Stimulated activated CD4-positive, alpha-beta T cell treated with anti-CD3 and anti-CD28 coated beads, Interleukin-15, amount 100 ng/mL, for 1 hour (primary cell): ENCODE results near the gene DYNC1I1.

Source experiments
- DNase-seq, 2 donors: peaks; one replicate each; pipeline ENCODE4 v3.0.0-alpha.2; 2020; ENCODE audit warnings: low read depth in 1 of 2, low spot score in 1 of 2

Gene DYNC1I1

GRCh38 chr7:96016056-96016586 lies 243.8 kb downstream of the DYNC1I1 start:
- DNase-seq, result no peak

- DNase-seq, result no peak
Observed at GRCh38 chr7:96016735-96017134, 244.4 kb downstream of the DYNC1I1 start.

- DNase-seq, result no peak
Observed at GRCh38 chr7:96017877-96018276, 245.5 kb downstream of the DYNC1I1 start.

- DNase-seq, result no peak
Observed at GRCh38 chr7:96021568-96021967, 249.2 kb downstream of the DYNC1I1 start.

- no peak for DNase-seq
Observed at GRCh38 chr7:96023387-96023786, 251.0 kb downstream of the DYNC1I1 start.

- no peak for DNase-seq
Observed at GRCh38 chr7:96026010-96026409, 253.7 kb downstream of the DYNC1I1 start.

- no peak for DNase-seq
Observed at GRCh38 chr7:96026611-96027010, 254.3 kb downstream of the DYNC1I1 start.

GRCh38 chr7:96028729-96029128 lies 256.4 kb downstream of the DYNC1I1 start:
- DNase-seq, result no peak

- DNase-seq, result no peak
Observed at GRCh38 chr7:96033009-96033598, 260.8 kb downstream of the DYNC1I1 start.

- DNase-seq, result no peak
Observed at GRCh38 chr7:96034940-96035727, 262.8 kb downstream of the DYNC1I1 start.

- DNase-seq, result no peak
Observed at GRCh38 chr7:96040250-96040772, 268.0 kb downstream of the DYNC1I1 start.

- DNase-seq, result no peak
Observed at GRCh38 chr7:96041171-96041570, 268.8 kb downstream of the DYNC1I1 start.

- no peak for DNase-seq
Observed at GRCh38 chr7:96045181-96045580, 272.8 kb downstream of the DYNC1I1 start.

GRCh38 chr7:96045919-96046318 lies 273.6 kb downstream of the DYNC1I1 start:
- DNase-seq, result no peak

- DNase-seq, result no peak
Observed at GRCh38 chr7:96052289-96052688, 279.9 kb downstream of the DYNC1I1 start.

GRCh38 chr7:96052860-96053470 lies 280.6 kb downstream of the DYNC1I1 start:
- DNase-seq, result no peak

GRCh38 chr7:96055717-96056116 lies 283.4 kb downstream of the DYNC1I1 start:
- DNase-seq, result no peak

- DNase-seq, result no peak
Observed at GRCh38 chr7:96059075-96059474, 286.7 kb downstream of the DYNC1I1 start.

GRCh38 chr7:96061009-96061408 lies 288.7 kb downstream of the DYNC1I1 start:
- no peak for DNase-seq

GRCh38 chr7:96061844-96062243 lies 289.5 kb downstream of the DYNC1I1 start:
- no peak for DNase-seq

GRCh38 chr7:96067321-96067720 lies 295.0 kb downstream of the DYNC1I1 start:
- no peak for DNase-seq

GRCh38 chr7:96069401-96069800 lies 297.0 kb downstream of the DYNC1I1 start:
- DNase-seq, result no peak
